Eye (tissue), 1 donor: ENCODE results near the gene HAND2.

ENCODE experiments used
- DNase-seq: peaks from one replicate; pipeline ENCODE4 v3.0.0-alpha.2; 2015

The HAND2 gene

DNA sequence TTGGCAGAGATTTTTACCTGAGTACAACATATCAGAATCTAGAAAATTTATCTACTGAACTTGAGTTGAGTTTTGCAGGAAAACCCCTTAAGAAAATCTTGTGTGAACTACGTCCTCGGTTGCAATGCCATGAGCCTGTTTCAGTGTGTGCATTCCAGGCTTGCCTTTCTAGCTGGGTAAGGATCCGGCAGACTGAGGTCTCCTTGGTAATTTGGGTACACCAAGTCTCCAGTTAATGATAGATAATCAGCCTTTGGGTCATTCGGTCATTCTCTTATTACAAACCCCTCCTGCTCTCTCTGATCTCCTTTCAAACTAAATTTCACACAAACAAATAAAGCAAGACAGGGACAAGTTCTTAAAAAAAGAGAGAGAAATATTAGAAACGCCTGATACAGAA is 5.9 kb upstream of the HAND2 start:
- peak; percentile 57 for DNase-seq

DNA sequence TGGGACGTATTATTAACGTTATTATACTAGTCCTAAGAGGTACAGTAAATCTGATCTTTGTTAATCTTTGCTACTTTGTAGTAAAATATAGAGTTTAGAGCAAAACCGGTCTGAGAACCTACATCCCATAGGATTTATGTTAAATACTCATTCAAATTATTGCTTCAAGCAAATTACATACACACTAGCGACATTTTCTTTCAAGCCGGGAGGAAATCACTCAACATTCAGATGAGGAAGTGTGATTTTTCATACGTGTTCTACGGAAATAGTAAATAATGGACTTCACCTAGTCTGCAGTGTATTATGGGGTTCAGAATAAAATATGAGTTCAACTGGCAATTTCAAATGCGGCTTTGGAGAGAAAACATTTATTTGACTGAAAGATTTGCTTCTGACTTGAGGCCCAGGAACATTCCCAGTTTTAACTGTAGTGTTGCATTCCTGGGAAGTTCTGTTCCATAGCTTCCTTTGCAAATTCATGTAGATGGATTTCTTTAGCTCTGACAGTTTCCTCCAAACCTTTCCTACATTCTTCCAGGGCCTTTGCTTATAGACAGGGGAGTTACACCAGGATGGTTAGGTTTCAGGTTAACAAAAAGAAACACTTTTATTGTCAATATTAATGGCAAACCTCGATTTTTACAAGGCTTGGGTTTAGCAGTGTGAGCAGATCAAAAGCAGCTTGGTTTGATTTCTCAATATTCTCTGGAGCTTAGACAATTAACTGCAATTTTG is 5.3 kb upstream of the HAND2 start:
- DNase-seq, result peak; percentile 63

DNA sequence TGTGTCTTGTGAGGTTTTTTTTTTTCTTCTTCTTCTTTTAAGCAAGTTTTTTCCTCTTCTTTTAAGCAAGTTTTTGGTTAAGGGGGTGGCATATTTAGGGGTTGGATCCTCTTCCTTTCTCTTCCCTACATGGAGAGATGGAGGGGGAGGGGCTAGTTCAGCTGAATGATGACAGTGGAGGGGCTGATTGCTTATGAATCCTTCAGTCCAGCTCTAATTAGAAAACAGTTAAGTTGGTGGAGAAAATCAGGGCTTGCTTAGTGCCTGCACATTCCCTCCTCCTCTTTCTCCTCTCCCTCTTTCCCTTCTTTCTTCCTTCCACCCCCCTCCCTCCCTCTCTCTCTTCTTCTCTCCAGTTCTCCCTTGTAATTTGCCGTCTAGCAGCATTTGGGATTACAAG is 4.4 kb upstream of the HAND2 start:
- peak; percentile 35 for DNase-seq

DNA sequence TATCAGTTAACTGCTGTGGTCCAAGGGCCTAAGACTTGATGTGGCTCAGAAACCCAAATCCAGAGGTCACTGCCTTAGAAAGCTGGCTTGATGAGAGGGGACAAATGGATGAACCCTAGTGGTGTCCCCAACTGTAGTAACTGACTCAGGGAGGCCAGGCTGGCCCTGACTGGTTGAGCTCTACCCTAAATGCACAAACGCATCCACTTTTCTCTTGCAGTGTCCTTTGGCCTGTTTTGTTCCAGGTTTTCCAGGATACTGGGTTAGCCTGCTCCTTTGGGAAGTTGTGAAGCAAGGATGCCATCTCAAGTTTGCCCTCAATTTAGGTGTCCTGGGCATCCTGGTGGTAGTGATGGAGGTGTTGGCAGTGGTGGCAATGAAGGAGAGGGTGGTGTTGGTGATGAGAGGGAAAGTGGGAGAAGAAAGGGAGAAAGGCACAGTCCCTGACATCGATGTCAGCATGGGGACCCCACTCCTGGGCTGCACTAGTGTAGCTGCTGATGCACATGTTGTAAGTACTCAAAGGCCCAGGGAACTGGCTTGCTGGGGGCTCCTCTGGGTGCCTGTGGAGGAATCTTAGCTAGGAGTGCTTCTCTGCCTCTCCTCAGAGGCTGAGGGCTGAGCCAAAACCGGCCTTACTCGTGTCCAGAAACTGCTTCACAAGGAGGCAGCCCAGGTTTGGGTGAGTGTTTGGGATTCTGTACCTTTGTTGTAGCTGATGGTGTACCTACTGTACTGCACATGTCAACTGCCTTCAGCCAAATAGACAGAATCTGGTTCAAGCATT is 2.9 kb upstream of the HAND2 start:
- DNase-seq, result peak; percentile 16

DNA sequence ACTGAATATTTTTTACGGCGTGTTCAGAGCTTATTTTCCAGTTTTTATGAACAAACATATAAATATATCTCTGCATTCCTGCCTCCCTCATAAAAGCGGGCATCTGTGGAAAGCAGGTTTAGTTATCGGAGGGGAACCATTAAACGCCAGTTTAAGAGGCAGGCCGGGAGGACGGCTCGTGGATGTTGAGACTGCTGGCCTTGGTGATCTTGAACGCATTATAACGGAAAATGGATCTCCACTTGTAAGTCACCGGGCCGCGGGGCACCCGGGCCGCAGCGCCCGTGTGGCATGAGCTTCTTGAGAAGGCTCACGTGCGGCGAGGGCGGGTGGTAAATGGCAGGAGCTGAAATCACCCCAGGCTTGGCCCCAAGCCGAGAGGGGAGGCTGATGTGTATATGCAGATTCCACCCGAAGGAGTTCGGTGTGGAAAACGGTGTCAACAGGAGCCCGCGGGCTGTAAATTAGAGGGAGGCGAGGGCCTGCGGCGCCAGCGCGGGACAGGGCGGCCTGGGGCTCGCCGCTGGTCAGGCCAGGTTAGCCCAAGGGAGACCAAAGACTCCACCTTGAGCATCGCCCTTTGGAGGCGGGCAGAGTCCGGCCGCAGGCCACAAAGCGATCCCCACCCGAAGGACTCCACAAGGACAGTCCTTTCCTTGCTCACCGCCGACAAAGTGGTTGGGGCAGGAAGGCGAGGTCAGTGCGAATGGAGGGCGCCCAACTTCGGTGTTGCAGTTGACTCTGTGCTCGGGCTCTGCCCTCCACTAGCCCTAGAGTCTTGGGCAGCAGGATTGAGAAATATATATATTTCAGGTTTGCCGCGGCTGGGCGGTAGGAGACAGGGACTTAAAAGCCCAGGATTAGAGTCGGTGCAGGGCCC is 1.3 kb upstream of the HAND2 start:
- DNase-seq, result peak; percentile 75

DNA sequence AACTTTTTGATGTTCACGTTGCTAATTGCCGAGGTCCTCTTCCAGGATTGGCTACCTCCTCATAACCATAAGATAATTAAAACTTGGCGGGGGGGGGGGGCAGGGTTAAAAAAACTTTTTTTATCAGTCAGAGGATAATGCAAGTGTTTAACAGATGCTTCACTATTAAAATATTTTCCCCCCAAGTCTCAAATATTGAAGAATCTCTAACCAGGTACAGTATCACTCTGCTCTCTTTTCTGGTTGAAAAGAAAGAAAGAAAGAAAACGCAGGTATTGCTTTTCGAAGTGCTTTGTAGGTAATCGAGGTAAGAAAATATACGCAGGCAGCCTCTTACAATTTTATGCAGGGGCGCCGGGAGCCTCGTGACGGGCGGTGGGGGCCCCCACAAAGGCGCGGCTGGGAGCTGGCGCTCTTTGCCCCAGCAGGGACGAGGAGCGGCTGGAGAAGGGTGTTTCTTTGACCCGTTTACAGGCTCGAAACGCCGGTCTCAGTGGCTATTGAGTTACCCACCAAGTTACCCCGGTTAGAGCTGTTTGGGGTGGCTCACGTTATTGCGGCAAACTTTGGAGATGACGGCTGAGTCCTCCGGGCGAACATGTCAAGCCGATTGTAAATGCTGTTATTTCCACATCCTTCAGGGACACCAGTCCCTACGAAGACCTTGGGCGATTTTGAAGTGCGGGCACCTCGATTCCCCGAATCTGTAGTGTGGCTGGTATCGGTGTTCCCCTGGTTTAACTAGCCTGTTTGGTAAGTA is 477 bp upstream of the HAND2 start:
- peak; percentile 52 for DNase-seq

DNA sequence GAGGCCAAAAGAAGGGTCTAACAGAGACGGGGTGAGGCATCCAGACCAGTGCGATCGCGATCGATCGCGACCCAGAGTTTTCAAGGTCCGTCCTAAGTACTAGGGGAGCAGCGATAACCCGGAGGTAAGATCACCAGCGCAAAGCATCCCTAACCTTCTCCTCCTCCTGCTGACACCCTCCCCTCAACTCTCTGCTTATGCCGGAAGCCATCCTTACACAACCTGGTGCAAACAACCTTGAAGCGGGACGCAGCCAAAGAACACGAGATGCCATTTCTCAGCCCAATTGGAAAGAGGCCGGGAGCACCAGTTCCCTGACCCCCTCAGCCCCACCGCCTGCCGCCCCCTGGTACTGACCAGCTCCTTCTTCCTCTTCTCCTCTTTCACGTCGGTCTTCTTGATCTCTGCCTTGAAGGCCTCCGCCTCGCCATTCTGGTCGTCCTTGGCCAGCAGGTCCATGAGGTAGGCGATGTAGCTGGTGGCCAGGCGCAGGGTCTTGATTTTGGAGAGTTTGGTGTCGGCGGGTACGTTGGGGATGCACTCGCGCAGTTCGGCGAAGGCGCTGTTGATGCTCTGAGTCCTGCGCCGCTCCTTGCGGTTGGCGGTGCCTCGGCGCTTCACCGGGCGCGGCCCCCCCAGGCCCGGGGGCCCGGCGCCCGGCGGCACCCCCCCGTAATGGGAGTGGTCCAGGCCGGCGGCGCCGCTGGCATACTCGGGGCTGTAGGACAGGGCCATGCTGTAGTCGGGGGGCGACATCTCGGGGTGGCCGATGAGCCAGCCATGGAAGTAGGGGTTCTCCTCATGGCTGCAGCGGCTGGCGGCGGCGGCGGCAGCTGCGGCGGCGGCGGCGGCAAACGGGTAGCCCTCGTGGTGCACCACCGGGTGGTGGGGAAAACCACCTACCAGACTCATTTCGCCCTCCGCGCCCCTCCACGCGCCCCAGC is 1.4 kb downstream of the HAND2 start:
- peak; percentile 72 for DNase-seq

DNA sequence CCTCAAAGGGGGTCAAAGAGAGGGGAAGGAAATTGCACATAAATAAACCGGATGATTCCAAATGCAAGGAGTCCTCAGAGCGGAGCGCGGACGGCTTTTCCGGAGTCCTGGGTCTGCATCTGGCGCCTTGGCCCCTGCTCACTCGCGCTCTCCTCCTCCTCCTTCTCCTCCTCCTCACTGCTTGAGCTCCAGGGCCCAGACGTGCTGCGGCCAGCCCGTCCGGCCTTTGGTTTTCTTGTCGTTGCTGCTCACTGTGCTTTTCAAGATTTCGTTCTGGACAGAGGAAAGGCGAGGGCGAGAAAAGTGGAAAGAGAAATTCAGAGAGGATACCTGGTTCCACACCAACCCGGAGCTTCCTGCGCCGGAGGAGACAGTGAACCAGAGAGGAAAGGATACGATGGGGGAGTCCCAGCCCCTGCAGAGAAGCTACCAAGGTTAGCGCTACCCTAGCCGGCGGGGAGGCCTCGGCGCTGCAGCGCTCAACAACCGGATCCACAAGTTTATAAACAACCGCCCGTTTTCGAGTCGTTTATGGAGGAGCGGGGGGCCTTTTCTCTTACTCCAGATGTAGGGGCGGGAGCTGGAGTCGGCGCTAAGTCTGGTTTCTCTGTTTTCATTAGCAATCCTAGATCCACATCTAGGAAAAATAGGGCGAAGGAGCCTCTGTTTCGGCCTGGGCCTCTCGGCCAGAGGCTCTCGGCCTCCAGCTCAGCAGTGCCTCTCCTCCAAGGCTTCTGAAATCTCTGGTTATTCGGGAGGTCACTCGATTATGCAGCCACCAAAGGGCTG is 2.7 kb downstream of the HAND2 start:
- DNase-seq, result peak; percentile 79

DNA sequence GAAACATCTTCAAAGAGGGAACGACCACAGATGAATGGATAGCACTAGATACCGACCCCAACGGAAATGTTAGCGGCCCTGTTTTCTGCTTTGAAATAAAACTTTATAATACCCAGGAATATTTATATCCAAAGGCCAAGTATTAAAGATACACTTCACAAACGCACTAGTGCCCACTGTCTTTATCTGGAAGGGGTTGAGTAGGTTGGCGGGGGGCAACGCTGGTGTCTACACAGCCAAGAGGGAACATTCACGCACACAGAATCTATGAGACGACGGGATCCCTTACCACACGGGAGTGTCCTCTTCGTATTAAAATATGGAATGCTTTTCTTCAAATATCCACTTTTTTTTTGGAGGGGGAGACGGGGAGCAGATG is 3.3 kb downstream of the HAND2 start:
- DNase-seq, result no peak

DNA sequence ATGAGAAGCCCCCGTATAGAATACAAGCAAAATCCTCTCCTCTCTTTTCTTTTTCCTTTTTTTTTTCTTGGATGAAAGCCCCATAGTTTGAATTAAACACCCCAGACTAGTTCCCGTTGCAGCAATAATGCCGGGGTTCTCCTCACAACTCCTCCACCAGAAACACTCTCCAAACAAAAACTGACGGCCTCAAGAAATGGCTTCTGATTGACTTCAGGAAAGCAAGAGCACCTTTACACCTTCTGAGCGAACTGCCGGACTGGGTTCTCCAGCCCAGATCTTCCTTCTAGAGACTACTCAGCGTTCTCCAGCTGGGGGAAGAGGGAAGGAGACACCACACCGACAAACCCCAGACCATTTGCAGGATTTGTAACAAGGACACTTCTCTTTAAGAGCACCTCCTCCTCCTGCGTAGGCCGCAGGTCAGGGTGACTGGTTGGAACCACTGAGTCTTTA is 4.0 kb downstream of the HAND2 start:
- DNase-seq, result peak; percentile 79

DNA sequence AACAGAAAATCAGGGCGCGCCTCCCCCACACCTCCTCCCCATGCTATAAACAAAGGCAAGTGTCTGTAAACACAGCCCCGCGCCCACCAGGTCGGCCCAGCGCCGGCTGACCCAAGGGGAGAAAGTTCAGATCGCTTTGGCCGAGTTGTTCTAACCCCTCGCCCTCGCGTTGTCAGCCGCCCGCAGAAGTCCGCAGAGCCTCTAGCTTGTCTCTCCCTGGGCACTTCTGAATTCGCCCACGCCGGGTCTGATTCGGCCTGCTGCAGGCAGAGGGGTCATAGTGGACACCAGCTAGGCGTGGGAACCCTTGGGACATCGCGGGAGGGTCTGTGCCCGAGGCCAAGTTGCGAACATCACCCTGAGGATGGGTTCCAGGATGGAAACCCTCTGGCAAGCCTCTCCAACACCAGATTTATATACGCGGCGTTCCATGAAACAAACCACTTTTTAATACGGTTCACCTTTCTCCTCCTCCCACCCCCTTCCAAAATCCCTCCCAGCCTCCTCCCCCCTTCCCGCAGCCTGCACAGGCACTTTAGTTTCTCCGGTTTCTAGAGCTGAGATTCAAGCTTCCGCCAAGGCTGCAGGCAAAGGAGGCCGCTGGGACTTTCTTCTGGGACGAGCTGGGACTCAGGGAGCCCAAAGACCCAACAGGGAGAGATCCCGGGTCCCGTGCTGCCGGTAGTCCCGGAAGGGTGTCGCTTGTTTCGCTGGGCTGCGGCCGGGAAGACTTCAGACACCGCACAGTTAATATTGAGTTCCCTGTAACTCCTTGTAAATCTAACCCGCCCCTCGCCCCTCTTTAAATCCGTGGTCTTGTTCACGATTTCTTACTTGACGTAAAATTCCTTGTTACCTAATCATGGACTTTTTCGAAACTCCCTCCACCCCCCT is 4.7 kb downstream of the HAND2 start:
- DNase-seq, result no peak

DNA sequence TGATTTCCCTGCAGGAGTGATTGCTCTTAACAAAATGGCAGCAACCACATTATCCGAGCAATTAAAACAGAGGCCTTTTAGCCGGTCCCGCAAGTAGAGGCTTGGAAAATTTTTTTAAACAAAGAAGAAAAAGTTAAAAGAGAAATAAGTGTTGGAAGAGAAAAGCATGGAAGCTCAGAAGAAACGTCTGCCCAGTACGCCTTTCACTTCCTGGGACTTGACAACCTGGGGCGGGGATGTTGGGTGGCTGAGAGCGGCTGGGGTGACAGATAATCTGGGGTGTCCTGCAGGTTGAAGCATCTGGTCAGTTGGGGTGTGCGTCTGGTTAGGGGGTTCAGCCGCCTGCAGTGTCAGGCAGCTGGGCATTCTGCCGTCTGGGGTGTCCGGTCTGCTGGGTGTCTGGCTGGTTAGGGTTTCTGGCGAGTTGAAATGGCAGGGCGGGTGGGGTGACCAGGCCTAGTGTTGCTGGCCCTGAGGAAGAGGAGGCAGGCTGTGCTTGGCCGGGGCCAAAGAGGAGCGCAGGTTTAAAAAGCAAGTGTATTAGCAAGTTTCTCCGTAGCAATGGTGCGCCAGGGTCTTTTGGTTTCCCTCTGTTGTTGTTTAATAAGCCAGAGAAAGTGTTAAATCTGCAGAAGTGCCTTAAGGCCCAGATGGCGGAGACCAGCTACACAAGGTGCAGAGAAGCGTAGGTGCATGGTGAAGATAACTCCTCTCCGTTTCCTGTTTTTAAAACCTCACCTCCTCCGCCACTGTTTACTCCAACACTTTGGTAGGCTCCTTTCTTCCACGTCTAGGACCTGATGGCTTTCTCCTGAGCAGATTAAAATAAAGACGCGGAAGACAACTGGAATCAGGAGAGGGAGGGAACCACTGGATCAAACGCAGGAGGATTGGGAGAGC is 5.6 kb downstream of the HAND2 start:
- peak; percentile 61 for DNase-seq

DNA sequence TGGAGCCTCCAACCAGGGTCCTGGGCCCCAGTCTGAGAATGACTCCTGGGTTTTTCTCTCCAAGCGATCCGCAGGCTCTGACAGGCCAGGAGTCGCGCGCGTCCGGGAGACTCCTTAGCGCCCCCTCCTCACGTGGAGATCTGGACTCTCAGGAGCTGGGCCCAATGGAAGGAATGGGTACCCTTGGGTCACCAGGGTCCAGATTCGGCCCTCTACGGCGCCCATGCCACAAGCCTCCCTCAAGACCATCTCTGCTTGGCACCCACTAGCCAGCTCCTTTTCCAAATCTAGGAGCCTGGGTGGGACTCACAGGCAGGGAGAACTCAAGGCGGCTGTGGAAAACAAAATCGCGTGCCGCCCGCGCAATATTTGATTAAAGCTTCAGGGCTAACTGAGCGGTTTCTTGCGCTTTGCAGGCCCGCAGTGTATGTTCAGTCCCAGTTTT is 7.1 kb downstream of the HAND2 start:
- DNase-seq, result no peak

DNA sequence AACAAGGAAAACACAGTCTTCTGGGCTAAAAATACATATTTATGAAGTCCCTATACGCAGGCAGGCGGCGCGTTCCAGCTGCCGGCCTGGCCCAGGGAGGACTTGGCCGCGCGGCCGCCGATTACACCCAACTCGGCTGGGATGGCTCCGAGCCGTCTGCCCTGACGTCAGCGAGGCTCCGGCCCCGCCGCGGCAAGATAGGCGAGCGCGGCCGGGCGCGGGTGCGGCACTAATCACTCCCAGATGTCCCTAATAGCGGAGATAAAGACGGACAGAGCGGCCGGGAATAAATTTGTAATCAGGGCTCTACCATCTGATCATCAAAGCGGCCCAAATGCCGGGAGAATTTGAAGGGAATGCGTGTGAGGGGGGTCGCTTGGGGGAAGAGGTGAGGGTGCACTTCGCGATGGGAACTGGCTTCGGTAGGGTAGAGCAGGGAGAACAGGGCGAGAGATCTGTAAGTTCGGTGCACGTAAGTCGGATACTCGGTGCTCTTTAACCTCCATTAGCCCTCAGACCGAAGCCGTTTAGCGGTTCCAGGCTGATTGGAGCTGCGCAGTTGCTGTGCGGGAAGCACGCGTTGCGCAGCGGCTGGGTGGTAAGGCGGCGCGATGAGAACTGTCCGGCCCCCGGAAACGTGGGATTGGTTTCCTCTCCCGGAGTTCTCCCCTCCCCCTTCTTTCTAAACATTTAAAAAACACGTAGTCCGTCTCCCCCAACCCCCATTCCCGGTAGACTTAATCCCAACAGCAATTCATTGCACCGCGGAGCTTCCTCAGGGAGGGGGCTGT is 7.7 kb downstream of the HAND2 start:
- DNase-seq, result peak; percentile 89

DNA sequence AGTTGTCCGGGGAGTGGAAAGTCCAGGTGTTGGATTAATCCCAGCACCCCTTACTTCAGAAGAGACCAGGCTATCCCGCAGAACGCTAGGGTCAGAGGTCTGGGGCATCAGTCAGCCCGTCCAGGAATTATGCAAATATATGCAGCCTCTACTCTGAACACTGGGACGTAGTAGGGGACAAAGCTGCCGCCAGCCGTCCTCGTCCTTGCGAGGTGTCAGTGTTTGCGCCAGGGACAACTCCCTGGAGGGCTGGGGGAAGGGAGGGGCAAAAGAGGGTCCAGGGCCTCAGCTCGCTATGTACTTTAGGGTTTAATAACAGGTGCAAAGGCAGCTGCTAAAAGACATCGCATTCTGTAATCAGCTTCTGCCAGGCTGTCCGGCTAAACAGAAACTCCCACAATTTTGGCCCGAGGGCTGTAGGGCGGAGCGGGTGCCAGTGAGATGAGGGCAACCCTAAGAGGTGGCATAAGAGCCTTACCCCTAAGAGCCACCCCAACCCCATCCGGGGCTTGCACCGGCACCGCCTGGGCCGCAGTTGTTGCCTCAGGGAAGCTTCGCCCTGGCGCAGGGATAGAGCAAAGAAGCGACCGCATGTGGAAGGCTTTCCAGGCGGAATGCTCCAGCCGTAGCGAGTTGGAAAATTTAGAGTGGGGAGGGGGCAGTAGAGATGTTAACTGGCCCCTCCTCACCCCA is 8.4 kb downstream of the HAND2 start:
- no peak for DNase-seq

DNA sequence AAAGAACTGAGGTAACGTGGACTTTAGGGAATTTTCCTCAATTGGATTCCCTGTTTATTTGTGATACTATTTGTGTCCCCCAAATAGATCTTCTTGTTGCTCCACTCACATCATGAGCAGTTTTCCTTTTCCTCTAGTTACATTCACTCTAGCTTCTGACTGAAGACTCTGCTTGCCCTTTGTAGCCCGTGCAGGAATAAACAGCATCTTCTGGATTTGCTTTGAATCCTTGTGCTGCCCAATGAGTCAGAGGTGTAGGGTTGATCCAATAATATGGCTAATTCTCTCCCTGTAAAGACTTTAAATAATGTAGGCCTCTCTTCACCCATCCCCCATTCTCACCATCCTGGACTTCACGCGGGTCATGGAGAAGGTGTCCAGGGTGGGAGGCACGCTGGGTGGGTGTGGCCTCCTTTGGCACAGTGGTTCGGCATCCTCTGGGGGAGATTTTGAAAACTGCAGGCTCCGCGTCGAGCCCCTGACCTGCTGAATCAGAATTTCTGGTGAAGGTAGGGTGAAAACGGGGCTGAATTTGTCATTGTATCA is 9.0 kb downstream of the HAND2 start:
- peak; percentile 39 for DNase-seq
